Occipital lobe (tissue), 2 donors: Measurements from ENCODE around the gene ANTXRL. TPM values are rescaled to one million over a fixed set of nuclear protein-coding genes. Genes with fewer than 3 reads are reported as not detected.
"Not testable (repeated sequence)": the region's sequence is repeated elsewhere in the genome, so short reads cannot be mapped to it uniquely, and the experiment has no call there.

ENCODE experiments used
- DNase-seq: peaks from one replicate; lab custom pipeline; 2025; lab: John Stamatoyannopoulos, UW
- total RNA-seq: library from RNA; depleted of rRNA; stranded (reverse); fragments of >200 nt; gene quantifications from one replicate; pipeline ENCODE4 v1.2.3, GENCODE V29; 2014

ANTXRL gene
- total RNA-seq, 1 donor from 2014 or later: not detected

DNA sequence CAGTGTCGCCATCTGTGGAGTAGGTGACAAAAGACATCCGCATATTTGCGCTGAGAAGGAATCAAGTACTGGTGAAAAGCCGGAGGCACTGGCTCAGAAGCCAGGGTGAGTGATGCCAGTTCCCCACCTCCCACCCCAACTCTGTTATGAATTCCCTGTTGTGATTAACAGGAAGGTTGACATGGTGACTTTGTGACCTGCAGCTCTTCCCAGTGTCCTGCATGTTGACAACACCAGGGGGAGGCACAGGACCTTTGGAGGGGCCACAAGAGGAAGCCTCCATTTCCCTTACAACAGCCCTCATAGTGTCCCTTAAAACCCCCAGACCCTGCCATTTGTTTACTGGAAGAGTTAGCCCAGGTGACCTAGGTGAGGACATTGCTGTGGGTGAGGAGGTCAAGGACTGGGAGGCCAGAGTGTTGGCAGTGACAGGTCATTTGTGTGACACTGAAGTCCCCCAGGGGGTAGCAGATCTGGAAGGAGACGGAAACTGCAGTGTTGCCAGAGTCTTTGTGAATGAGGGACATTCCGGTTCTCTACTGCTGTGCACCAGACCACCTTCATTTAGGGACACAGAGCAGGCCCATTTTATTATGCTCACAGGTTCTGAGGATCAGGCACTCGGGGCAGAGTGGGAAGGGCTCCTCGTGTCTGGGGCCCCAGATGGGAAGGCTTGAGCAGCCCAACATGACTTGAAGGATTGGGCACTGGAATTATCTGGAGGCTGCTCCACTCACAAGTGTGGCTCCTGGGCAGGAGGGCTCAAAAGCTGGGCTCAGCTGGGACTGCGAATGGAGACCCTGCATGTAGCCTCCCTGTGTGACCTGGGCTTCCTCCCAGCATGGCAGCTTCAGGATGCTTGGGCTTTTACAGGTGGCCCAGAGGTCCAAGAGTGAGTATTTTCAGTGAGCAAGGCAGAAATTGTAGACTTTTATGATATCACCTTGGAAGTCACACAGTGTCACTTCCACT, 13.0 kb upstream of the ANTXRL start:
- no peak for DNase-seq

DNA sequence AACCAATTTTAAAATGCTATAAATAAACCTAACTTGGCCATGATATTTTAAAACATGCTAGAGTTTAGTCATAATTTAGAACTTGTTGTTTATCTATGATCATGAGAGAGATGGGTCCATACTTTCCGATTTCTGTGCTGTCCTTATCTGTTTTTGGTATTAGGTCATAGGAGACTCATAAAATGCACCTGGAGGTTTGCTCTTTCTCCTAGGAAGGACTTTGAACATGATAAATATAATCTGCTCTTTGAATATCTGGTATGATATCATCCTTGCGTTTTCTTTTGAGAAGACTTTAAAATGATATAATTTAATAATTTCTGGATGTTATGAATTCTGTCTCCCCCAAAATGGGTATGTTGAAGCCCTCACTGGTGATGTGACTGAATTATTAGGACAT, 9.0 kb upstream of the ANTXRL start:
- no peak for DNase-seq

DNA sequence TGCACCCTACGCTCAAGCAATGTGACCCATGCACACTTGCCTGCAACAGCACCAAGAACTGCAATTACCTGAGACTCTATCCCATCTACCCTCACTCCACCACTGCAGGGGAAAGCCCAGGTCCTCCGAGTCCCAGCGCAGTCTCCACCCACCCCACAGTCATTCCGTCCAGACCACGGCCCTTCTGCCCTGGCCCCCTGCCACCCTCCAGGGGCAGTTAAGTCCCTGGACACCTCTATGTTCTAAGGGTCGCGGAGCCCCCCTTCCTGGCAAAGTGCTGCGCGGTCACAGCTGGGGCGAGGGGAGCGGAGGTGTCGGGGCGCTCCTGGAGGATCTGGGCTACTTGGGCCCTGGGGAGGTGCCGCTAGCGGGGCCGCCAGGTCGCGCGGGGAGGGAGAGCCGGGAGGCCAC, 4.4 kb upstream of the ANTXRL start:
- DNase-seq: not testable (repeated sequence)

DNA sequence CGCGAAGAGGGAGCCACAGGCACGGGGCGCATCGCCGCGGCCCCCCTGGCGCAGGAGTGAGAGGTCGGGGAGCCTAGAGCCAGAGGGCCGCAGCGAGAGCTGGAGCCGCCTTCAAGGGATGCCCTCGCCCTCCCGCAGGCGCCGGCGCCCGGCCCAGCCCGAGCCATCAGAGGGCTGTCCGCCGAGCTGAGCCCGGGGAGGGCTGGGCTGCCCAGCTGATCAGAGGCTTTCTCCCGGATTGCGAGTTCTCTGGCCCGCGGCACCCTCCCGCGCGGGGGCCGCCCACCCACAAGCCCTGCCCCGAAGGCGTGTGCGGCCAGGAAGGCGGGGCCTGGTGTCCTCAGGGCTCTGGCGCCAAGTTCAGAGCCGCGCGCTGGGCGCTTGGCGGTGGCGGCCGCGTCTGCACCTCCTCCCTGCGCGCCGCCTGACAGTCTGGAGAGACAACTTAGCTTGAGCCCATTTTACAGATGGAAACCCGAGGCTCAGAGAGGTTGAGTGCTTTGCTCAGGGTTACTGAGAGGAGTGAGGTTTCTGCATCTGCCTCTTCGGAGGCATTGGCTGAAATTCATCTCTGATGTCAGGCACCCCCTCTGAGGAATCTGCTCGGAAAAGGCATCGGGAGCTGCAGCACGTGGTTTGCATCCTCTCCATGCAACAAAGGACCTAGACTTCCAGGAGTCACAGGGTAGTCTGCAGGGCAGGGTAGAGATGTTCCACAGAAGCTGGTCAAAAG, 3.8 kb upstream of the ANTXRL start:
- DNase-seq: peak; percentile 80

DNA sequence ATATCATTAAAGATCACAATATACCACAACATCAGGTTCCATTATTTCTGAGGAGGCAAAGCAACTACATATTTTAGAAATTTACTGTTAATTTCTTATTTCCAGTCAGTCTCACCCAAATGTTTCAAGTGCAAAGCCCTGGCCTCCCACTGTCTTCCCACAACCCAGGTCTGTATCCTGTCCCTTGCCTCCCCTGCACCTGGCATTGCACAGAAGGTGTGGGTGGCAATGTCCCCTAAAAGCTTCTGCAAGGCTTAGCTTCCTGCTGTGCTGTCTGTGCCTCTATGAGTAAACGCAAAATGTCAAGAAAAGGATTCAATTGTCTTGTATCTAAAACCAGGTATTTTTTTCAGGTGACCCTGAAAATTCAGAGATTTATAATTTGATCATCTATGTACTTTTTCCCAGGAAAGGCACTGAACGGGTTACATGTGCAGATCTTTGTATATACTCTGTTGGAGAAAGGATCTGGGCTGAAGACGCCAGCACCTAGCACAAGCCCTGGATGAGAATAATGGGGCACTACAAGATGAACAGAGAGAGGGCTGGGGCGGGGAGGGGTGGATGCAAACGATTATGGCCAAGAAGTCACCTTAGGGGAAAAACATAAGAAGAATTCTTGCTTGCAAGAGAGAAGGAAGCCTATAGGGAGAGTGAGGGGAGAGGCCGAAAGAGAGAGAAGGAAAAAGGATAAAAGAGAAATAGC, 3.1 kb upstream of the ANTXRL start:
- no peak for DNase-seq

DNA sequence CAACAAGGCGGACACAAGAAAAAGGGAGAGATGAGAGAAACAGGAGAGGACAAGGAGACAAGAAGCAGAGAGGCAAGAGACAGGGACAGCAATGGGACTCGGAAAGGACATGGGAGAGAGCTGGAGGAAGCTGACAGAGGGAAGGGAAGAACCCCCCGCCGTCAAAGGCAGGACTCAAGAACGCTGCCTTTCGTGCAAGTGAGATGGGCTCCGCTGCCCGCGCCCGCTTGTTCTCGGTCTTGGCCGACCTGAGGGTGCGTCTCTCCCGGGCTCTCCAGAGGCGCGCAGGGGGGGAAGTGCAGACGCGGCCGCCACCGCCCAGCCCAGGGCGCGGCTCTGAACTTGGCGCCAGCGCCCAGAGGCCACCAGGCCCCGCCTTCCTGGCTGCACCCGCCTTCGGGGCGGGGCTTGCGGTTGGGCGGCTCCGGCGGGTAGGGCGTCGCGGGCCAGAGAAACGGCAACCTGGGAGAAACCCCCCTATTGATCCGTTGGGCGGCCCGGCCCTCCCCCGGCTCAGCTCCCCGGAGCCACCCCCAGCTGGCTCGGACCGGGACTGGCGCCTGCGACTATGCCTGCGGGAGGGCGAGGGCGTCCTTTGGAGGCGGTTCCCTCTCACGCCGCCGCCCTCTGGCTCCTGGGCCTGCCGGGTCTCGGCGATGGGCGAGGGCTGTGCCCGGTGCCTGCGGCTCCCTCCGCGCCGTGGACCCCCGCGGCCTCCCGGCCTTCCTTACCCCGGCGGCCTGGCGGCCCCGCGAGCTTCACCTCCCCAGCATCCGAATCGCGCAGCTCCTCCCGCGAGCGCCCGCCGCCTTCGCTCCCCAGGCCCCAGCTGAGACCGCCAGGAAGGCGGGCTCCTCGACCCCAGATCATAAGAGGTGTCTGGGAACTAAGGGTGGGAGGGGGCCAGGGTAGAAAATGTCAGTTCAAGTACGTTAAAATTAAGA, 2.2 kb upstream of the ANTXRL start:
- DNase-seq: peak; percentile 68

DNA sequence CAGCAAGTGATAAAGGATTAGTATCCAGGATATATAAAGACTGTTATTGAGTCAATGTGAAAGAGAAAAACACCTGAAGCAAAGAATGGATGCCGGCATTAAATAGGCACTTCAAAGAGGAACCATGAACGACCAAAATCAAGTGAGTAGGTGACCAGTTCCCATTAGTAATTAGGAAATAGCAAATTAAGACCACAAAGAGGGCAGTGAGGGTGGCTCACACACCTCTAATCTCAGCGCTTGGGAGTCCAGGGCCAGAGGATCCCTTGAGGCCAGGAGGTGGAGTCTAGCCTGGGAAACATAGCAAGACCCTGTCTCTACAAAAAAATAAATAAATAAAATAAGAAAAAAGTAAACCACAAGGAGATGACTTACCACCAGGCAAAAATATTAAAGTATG, 1.5 kb upstream of the ANTXRL start:
- DNase-seq: no peak

DNA sequence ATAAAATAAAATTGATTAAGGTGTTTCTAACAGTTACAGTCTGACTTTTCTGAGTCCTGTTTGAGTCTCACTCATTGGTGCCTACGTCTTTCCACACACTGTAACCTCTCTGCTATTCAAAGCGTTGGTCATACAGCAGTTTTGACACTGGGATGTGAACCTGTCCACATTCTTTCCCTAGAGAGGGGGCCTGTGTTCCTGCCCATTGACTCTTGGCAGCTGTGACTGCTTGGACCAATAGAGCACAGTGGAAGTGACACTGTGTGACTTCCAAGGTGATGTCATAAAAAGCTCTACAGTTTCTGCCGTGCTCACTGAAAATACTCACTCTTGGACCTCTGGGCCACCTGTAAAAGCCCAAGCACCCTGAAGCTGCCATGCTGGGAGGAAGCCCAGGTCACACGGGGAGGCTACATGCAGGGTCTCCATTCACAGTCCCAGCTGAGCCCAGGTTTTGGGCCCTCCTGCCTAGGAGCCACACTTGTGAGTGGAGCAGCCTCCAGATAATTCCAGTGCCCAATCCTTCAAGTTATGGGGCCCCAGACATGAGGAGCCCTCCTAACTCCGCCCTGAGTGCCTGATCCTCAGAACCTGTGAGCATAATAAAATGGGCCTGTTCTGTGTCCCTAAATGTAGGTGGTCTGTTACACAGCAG, 704 bp upstream of the ANTXRL start:
- DNase-seq: no peak

DNA sequence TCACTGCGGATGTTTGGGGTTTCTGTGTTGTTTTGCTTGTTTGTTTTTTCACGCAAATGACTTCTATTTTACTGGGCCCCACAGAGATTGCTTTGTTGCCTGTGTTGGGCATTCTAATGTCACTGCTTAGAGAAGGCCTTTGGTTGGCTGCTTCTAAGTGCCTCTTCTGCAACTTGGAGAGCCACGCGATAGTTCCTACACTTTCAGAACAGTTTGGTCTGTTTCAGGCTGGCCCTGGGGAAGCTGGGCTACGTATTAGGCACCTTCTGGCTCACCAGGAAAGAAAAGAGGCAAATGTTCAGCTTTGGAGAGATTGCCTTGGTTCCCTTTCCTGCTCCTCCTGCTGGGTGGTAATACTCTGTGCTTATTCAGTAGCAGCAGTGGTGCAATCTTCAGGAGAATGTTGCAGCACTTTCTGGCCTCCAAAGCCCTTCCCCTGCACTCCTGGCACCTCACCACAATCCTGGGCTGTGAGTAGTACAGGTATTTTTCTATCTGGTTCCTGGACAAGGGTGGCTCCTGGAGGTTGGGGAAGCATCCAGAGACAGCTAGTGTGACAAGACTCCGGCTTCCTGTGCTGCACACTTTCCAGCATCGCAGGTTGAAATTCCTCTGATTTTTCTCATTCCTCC, 1.2 kb downstream of the ANTXRL start:
- no peak for DNase-seq

DNA sequence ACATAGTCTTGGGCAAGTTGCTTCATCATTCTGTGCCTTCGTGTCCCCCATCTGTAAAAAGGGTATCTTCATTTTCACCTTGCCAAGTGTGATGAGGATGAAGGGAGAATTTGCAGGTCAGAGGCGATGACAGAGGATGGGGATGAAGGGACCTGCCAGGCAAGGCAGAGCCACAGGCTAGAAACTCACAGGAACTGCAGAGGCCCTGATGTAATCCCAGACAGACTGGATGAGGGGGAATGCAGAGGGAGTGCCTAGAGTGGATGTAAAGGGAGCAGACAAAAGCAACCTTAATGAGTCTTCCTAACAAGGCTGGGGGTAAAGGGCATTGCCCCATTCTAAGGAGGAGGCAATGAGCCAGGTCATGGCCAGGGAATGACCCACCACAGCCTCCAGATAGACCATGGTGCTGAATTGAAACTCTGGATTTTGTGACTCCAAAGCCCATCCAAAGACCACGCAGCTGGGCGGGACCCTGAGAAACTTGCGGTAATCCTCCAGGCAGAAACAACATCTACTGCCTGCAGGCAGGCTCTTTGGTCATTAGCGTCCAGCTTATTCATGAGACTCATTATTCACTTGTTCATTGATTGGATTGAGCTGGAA, 1.9 kb downstream of the ANTXRL start:
- no peak for DNase-seq

DNA sequence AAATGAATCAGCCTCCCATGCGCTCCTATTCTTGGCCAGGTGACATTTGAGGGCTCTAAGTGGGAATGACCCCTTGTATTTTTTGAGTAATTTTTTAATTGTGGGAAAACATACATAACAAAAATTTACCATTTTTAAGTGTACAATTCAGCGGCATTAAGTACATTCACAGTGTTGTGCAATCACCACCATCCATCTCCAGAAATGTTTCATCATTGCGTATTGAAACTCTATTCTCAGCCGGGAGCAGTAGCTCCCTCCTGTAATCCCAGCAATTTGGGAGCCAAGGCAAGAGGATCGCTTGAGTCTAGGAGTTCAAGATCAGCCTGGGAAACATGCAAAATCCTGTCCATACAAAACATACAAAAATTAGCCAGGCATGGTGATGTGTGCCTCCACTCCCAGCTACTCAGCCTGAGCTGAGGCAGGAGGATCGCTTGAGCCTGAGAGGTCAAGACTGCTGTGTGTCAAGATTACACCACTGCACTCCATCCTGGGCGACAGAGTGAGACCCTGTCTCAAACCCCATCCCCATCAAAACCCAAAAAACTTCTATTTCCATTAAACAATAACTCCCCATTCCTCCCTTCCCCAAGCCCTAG, 2.5 kb downstream of the ANTXRL start:
- DNase-seq: no peak

DNA sequence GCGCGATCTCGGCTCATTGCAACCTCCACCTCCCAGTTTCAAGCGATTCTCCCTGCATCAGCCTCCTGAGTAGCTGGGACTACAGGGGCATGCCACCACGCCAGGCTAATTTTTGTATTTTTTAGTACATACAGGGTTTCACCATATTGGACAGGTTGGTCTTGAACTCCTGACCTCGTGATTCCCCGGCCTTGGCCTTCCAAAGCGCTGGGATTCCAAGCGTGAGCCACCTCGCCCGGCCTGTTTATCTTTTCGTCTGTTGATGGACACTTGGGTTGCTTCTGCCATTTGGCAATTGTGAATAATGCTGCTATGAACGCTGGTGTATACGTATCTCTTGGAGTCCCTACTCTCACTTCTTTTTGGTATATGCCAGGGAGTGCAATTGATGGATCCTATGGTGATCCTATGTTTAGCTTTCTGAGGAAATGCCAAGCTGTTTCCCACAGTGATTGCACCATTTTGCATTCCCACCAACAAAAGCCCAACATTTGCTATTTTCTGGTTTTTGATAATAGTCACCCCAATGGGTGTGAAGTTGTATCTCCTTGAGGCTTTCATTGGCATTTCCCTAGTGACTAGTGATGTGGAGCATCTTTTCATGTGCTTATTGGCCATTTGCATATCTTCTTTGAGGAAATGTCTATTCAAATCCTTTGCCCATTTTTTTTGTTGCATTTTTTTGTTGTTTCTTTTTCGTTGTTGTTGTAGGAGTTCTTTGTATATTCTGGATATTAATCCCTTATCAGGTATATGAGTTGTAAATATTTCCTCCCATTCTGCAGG, 3.5 kb downstream of the ANTXRL start:
- no peak for DNase-seq

DNA sequence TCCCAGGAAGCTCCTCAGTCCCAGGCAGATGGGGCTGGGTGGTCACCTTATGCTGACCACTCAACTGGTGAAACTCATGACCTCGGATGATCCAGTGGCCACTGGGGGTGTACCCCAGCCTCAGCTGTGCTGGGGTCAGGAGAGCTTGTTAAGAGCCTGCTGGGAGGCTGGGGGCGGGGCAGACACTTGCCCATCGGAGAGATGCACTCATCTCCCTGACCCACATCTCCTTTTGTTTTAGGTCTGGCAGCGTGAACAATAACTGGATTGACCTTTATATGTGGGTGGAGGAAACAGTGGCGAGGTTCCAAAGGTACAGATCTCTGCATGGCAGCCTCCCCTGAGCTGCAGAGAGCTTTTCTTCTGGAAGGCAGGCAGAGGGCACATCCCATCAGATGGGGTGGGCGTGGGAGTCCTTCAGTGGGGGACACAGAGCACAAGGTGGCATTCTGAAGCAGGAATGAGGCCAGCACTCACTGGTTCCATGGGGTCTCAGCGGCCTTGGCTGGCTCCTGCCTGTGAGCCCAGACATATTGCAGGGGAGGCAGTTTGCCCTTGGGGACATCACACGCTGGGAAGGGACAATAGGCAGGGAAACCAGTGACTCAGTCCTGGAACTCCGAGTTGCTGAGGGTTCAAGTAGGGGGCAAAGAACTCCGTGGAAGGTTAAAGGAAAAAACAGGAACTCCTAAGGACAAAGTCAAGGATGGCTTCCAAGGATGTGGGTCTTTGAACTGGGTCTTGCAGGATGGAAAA, 5.2 kb downstream of the ANTXRL start:
- no peak for DNase-seq

DNA sequence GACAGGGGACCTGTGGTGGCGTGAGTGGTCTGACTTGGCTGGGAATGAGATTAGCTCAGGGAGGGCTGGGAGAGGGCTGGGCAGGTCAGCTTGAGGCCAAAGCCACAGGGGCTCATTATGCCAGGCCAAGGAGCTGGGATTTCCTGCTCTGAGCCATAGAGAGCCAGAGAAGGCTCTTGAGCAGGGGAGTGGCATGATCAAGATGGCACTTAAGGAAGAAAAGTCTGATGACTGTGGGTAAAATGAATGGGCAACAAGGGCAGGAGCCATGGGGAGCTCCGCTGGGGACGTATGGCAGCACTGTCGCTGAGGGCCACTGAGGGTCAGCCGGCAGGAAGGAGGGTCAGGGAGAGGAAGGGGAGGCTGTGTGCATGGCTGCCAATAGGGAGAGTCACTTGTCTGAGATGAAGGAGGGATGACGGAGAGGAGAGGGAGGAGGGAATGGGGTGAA, 5.8 kb downstream of the ANTXRL start:
- no peak for DNase-seq

DNA sequence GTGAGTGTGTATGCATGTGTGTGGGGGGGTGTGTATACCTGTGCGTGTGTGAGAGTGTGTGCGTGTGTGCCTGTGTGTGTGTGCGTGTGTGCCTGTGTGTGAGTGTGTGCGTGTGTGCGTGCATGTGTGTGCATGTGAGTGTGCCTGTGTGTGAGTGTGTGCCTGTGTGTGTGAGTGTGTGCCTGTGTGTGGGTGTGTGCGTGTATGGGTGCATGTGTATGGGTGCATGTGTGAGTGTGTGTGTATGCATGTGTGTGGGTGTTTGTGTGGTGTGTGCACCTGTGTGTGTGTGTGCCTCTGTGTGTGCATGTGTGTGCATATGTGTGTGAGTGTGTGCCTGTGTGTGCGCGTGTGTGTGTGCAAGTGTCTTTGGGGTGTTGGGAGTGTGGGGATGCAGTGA, 6.4 kb downstream of the ANTXRL start:
- no peak for DNase-seq

DNA sequence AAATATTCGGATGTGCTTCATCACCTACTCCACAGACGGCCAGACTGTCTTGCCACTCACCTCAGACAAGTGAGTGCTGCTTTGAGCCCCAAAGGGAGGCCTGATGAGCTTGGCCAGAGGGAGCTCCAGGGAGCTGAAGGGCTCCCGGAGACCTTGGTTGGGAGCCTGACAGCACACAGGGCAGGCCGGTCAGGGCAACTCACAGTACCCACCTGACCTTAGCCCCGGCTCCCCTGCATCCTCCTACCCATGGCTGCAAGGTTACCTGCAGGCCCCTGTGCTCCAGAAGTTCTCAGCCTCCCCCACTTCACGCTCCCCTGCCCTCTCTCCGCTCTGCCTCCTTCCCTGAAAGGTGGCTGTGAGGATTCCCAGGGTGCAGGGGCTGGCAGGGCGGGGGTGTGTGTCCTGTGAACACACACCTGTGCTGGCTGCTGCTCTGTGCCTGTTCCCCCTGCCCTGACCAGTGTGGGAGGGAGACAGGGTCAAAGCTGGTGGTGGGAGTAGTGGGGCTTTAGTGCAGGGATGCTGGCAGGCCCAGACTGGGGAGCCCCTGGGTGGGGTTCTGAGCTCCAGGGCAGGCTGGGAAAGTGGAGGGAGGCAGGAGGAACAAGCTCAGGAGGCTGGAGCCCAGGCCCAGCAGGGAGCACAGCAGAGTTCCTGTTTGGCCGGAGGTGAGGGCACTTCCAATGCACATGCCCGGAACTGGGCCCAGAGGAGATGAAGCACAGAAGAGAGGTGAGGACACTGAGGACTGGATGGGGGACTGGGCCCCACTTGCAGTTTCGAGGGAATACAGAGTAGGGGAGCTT, 7.2 kb downstream of the ANTXRL start:
- no peak for DNase-seq
